HTR-8/SVneo (cell line): ENCODE results near the gene UQCRHL.
"Not testable (repeated sequence)": the region's sequence is repeated elsewhere in the genome, so short reads cannot be mapped to it uniquely, and the experiment has no call there.

ENCODE experiments used
- DNase-seq: peaks from one replicate; pipeline ENCODE4 v3.0.0; 2011; ENCODE audit warnings: low spot score, mixed read lengths; ENCODE audit not compliant: insufficient read length
- FAIRE-seq: peaks from 2 replicates; lab custom pipeline; 2011; peaks lifted over from hg19 to GRCh38; lab: Jason Lieb, UNC

The UQCRHL gene

GRCh38 chr1:15807549-15807948 lies at the start of gene UQCRHL:
Gene UQCRHL (minus strand): TSS chr1:15807649. CDS start chr1:15807649, 0 bp downstream.
- DNase-seq, FAIRE-seq: not testable (repeated sequence)

GRCh38 chr1:15856888-15857287 lies 49.4 kb upstream of the UQCRHL start:
- FAIRE-seq (no peak), DNase-seq (no peak)

- no peak for FAIRE-seq
- DNase-seq = no peak
Measured at GRCh38 chr1:15852828-15853302, 45.4 kb upstream of the UQCRHL start.

GRCh38 chr1:15852036-15852827 lies 44.8 kb upstream of the UQCRHL start:
- FAIRE-seq (no peak), DNase-seq (no peak)

- DNase-seq (no peak), FAIRE-seq (no peak)
Measured at GRCh38 chr1:15851210-15852035, 44.0 kb upstream of the UQCRHL start.

- FAIRE-seq = no peak
- no peak for DNase-seq
Measured at GRCh38 chr1:15850471-15851001, 43.1 kb upstream of the UQCRHL start.

GRCh38 chr1:15849775-15850324 lies 42.4 kb upstream of the UQCRHL start:
- FAIRE-seq (no peak), DNase-seq (peak; percentile 37)

- peak; percentile 63 for DNase-seq
- FAIRE-seq = no peak
Measured at GRCh38 chr1:15848929-15849774, 41.7 kb upstream of the UQCRHL start.

- DNase-seq (no peak), FAIRE-seq (no peak)
Measured at GRCh38 chr1:15848143-15848928, 40.9 kb upstream of the UQCRHL start.

- FAIRE-seq = no peak
- no peak for DNase-seq
Measured at GRCh38 chr1:15847893-15848142, 40.4 kb upstream of the UQCRHL start.

GRCh38 chr1:15847100-15847892 lies 39.8 kb upstream of the UQCRHL start, which contains the start of gene SPEN:
Gene SPEN (plus strand): TSS chr1:15847707. CDS start chr1:15848068, 361 bp downstream.
- FAIRE-seq (peak; percentile 90), DNase-seq (peak; percentile 92)

GRCh38 chr1:15846056-15846455 lies 38.6 kb upstream of the UQCRHL start:
- not testable (repeated sequence) for DNase-seq, FAIRE-seq

- FAIRE-seq (no peak), DNase-seq (no peak)
Measured at GRCh38 chr1:15843826-15844572, 36.5 kb upstream of the UQCRHL start.

- FAIRE-seq (no peak), DNase-seq (no peak)
Measured at GRCh38 chr1:15838721-15839120, 31.3 kb upstream of the UQCRHL start.

- FAIRE-seq = no peak
Measured at GRCh38 chr1:15837931-15838330, 30.5 kb upstream of the UQCRHL start.

GRCh38 chr1:15836772-15837669 lies 29.6 kb upstream of the UQCRHL start:
- FAIRE-seq = no peak
- DNase-seq = no peak

More at GRCh38 chr1:15837931-15838330, 30.5 kb upstream of the UQCRHL start:
- DNase-seq = no peak

- DNase-seq, FAIRE-seq: not testable (repeated sequence)
Measured at GRCh38 chr1:15836511-15836771, 29.0 kb upstream of the UQCRHL start.
